ENCODE results near the gene CCDC124.
"Not testable (repeated sequence)": the region's sequence is repeated elsewhere in the genome, so short reads cannot be mapped to it uniquely, and the experiment has no call there.

The CCDC124 gene

GRCh38 chr19:17957149-17957849 is 24.5 kb downstream of the CCDC124 start:
- no peak for FAIRE-seq

GRCh38 chr19:17957885-17958284 is 25.1 kb downstream of the CCDC124 start:
- FAIRE-seq: no peak

- no peak for FAIRE-seq
Measured at GRCh38 chr19:17963936-17964691, 31.3 kb downstream of the CCDC124 start.

- FAIRE-seq: no peak
Measured at GRCh38 chr19:17965370-17966128, 32.7 kb downstream of the CCDC124 start.

- FAIRE-seq: no peak
Measured at GRCh38 chr19:17966129-17966483, 33.3 kb downstream of the CCDC124 start.

GRCh38 chr19:17966550-17967256 is 33.9 kb downstream of the CCDC124 start, which contains the start of gene KCNN1:
TSS of gene KCNN1 (plus strand) at chr19:17967107. CDS start at chr19:17973889, 6,782 bp downstream.
- FAIRE-seq: no peak

- no peak for FAIRE-seq
Measured at GRCh38 chr19:17967257-17968051, 34.6 kb downstream of the CCDC124 start.

GRCh38 chr19:17968362-17968761 is 35.5 kb downstream of the CCDC124 start:
- FAIRE-seq: no peak

GRCh38 chr19:17969096-17969792 is 36.4 kb downstream of the CCDC124 start:
- no peak for FAIRE-seq

GRCh38 chr19:17972230-17972629 is 39.4 kb downstream of the CCDC124 start:
- FAIRE-seq: no peak

GRCh38 chr19:17973759-17974158 is 40.9 kb downstream of the CCDC124 start:
- no peak for FAIRE-seq

- no peak for FAIRE-seq
Measured at GRCh38 chr19:17974551-17974950, 41.7 kb downstream of the CCDC124 start.

- no peak for FAIRE-seq
Measured at GRCh38 chr19:17975032-17975431, 42.2 kb downstream of the CCDC124 start.

GRCh38 chr19:17977021-17977420 is 44.2 kb downstream of the CCDC124 start:
- FAIRE-seq: no peak

- FAIRE-seq: no peak
Measured at GRCh38 chr19:17977488-17977887, 44.7 kb downstream of the CCDC124 start.

- FAIRE-seq: no peak
Measured at GRCh38 chr19:17981611-17982010, 48.8 kb downstream of the CCDC124 start.

GRCh38 chr19:17982430-17982829 is 49.6 kb downstream of the CCDC124 start:
- no peak for FAIRE-seq

- FAIRE-seq: no peak
Measured at GRCh38 chr19:17985037-17985818, 52.4 kb downstream of the CCDC124 start.

- FAIRE-seq: not testable (repeated sequence)
Measured at GRCh38 chr19:17986569-17986968, 53.8 kb downstream of the CCDC124 start.

GRCh38 chr19:17988161-17988560 is 55.3 kb downstream of the CCDC124 start:
- no peak for FAIRE-seq

All from TTC549 (cell line).